NCI-H1105 treated with DMSO at 0.1 percent for 48 hours (cell line): ENCODE data around the gene TADA2A.

Experiments
- DNase-seq: peaks from one replicate; lab custom pipeline; 2025; lab: John Stamatoyannopoulos, UW

The TADA2A gene, protein sequence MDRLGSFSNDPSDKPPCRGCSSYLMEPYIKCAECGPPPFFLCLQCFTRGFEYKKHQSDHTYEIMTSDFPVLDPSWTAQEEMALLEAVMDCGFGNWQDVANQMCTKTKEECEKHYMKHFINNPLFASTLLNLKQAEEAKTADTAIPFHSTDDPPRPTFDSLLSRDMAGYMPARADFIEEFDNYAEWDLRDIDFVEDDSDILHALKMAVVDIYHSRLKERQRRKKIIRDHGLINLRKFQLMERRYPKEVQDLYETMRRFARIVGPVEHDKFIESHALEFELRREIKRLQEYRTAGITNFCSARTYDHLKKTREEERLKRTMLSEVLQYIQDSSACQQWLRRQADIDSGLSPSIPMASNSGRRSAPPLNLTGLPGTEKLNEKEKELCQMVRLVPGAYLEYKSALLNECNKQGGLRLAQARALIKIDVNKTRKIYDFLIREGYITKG

GRCh38 chr17:37406635-37407461 lies at the start of gene TADA2A, which contains the start of gene ACACA:
TADA2A (plus strand) TSS chr17:37406886; CDS start chr17:37411366, 4,480 bp downstream.
ACACA (minus strand) TSS chr17:37406836; CDS start chr17:37406299, 537 bp downstream.
- peak; percentile 72 for DNase-seq

- DNase-seq: peak; percentile 57
Observed at GRCh38 chr17:37358098-37358829, 48.4 kb upstream of the TADA2A start.

DNA sequence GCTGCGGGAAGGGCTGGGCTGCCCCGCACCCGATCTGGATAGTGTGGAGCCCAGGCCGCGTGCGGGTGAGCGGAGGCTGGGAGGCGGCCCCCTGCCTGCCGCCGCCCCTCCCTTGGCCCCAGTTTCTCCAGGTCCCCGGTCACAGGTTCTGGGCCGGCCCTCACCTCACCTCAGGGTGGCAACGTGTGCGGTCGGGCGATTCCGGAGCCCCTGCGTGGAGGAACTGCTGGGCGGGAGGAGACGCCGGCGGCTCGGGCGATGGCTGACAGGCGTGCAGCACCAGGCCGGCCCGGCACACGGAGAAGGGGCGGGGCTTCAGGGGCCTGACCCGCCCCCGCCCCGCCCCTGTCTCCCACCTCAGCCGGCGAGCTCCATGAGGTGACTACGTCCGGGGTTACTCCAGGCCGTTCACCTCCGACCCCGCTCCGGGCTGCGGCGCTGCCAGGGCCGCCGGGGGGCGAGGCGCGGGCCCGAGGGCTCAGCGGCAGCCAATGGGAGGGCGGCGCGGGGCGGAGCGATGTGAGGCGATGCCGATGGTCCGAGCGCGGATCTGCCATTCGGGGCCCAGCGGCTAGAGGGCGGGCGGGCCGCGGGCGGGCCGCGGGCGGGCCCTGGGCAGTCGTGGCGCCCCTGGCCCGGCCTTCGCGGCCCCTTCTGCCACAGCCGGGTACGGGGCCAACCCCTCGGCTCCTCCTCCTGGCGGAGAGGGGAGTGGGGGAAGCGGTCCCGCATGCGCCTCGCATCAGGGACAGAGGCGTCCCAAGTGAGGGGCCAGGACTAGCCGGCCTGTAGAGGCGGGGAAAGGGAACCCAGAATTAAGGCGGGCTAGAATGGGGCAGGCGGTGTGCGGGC lies 47.6 kb upstream of the TADA2A start:
- peak; percentile 92 for DNase-seq

- no peak for DNase-seq
Observed at GRCh38 chr17:37359682-37360188, 47.0 kb upstream of the TADA2A start.

- DNase-seq: no peak
Observed at GRCh38 chr17:37360632-37361031, 46.1 kb upstream of the TADA2A start.

DNA sequence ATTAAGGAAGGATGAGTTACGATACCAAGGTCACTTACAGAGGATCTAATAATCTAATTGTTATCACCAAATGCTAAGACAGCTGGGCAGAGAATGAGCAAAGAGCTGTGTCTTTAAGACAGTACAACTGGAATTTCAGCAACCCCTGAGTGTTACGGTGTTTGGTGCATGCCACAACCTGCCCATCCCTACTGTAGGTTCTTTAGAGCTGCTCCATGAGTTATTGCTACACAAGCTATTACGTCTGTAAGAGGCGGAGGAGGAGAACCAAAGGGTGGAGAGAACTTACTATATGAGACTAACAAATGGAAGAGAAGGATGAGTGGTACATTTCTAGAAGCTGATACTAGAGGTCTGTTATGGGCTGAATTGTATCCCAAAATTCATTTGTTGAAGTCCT lies 45.1 kb upstream of the TADA2A start:
- DNase-seq: peak; percentile 15

DNA sequence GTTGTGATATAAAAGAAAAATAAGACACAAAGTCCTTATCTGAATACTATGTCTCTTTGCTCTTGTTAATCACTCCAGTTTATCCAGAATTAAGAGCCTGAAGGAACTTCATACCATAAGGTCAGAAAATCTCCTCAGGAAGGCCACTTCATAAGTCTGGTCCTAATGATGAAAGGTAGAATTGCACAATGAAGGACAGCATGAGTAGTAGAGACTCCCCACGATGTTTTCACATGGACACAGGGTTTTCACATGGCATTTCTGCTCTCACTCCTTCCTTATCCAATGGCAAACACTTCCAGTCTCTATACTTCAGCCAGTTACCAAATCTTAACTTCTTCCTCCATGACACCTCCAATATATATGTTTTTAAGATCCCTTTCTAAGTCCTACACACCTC lies 41.1 kb upstream of the TADA2A start:
- DNase-seq: no peak

GRCh38 chr17:37368577-37368976 lies 38.1 kb upstream of the TADA2A start:
- no peak for DNase-seq

- peak; percentile 81 for DNase-seq
Observed at GRCh38 chr17:37373530-37374159, 33.0 kb upstream of the TADA2A start.

GRCh38 chr17:37375706-37376105 lies 31.0 kb upstream of the TADA2A start, which contains the start of gene C17orf78:
C17orf78 (plus strand) TSS chr17:37375985; CDS start chr17:37376093, 108 bp downstream.
- no peak for DNase-seq

DNA sequence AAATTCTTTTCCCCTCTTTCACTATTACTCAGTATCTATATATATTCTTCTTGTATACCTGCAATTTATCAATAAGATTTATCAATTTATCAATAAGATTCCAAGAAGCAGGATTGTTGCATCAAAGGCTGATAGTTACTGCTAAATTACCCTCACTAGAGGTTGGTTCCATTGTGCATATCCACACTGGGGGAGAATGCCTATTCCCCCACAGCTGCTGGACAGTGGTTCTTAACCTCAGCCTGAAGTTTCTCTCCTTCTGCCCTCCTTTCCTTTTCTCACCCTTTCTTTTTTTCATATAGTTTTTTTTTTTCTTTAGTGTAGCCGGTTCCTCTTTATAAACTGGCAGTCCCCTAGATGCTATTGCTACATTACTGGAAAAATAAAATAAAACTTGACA lies 24.6 kb upstream of the TADA2A start:
- DNase-seq: no peak

GRCh38 chr17:37384560-37385149 lies 22.0 kb upstream of the TADA2A start:
- no peak for DNase-seq

DNA sequence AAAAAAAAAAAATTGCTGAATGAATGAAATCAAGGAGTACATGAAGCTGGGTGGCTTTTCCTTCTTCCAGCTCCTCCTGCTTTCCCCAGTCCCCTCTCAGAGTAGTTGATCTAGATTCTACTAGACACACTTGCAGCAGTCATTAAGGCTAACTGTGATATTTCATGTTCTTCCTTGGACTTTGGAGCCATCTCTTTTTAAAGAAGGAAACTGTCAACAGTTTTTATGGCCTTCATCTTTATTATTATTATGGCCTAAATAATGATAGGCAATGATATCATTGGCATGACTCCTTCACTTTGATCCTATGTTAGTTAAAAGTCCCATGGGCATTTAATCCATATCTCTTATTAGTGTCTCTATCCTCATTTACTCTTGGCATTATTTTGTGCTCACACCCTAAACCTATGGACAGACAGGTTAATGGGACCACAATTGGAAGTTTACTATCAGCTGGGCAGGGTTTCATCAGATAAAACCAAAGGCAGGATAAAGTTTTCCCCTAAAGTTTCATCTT lies 21.2 kb upstream of the TADA2A start:
- no peak for DNase-seq

GRCh38 chr17:37386462-37386861 lies 20.2 kb upstream of the TADA2A start:
- no peak for DNase-seq

GRCh38 chr17:37388266-37388665 lies 18.4 kb upstream of the TADA2A start:
- DNase-seq: no peak

DNA sequence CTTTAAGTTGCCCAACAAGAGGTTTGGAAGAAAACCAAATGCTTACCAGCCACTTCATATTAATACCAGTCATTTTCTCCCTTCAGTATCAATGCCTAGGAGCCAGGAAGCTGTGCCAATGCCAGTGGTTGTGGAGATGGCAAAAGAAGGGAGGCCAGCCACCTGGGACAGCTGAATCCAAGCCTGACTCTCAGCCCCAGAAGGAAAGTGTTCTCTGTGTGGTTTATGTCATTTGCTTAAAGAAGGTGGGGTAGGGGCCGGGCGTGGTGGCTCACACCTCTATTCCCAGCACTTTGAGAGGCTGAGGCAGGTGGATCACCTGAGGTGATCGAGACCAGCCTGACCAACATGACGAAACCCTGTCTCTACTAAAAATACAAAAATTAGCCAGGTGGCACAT lies 17.5 kb upstream of the TADA2A start:
- DNase-seq: no peak

- no peak for DNase-seq
Observed at GRCh38 chr17:37391146-37391545, 15.5 kb upstream of the TADA2A start.

DNA sequence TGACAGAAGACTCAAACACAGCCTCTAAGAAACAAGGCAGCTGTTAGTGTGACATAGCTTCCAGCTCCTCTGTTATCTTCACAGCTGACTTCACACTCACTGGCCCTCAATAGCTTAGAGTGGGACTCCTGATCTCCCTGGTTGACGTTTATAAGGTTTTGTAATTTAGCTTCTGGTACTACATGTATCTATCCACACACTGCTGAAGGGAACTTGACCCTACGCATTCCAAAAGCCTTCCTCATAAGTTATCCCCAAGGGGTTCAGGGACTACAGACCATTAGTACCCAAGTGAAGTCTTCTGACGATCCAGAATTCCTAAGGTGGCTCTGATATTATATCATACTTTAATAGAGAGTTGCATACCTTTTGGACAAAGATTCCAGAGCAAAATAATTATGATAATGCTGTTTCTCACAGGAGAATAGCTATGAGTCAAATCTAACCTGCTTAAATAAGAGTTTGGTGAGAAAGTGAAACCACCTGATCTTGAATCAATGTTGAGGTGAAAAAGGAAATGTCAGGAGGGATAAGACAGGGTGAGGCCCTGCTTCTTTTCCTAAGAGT lies 14.6 kb upstream of the TADA2A start:
- no peak for DNase-seq

- DNase-seq: no peak
Observed at GRCh38 chr17:37393352-37393751, 13.3 kb upstream of the TADA2A start.
